ENCODE results near the gene RAB6A.

Gene RAB6A

DNA sequence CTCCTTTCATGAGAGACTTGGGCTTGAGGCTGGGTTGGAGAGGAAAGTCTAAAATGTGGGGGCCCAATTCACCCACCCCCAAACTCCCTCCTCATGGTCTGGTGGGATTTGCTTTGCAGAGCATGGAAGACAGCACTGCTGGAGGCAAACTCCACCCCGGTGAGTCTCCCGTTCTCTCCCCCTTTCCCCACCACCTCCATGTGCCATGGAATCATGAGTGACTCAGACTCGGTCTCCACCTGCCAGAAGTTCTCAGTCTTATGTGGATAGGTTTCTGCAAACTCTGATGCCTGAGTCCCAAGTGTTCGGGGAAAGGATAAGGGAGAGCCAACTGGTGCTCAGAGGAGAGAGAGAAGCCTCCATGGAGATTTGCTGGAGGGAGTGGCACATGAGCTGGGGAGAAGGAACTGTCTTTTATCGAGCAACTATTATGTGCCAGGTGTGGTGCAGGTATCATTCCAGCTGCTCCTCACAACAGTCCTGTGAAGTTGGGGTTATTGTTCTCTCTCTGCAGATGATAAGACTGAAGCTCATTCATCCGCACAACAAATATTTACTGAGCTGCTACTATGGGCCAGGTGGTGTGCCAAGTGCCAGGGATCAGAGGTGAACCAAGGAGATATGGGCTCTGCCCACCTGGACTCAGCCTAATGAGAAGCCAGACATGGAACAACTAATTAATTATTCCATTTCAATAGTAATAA is 107.9 kb downstream of the RAB6A start:
- DNase-seq (ENCODE audit: low read depth), result no peak

DNA sequence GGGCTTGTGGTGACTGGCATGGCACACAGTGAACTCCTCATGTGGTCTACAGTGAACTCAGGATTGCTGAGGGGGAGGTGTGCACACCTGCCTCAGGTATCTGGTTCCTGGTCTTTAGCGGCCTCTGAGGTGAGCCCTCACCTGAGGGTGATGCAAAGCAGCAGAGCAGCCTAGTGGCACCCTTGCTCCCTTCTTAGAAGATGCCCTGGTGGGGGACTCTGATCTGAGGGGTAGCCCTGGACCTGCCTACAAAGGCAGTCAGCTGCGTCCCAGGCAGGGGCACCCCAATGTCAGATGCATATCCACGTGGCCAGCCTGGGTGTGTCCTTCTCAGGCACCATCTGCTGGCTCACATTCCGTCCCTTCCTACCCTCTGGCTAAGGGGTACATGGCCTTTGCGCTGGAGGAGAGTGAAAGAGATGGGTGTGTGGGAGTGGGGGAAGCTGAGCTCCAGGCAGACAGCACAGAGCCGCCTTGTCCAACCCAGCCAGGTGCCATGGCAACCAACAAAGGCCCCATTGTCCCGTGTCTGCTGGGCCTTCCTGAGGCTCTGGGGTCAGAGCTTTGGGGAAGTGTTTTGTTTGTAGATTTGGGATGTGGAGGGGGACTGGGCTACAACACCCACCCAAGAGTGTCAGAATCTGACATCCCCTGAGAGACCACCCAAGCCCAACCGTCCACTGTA is 108.7 kb downstream of the RAB6A start:
- DNase-seq (ENCODE audit: low read depth), result no peak

DNA sequence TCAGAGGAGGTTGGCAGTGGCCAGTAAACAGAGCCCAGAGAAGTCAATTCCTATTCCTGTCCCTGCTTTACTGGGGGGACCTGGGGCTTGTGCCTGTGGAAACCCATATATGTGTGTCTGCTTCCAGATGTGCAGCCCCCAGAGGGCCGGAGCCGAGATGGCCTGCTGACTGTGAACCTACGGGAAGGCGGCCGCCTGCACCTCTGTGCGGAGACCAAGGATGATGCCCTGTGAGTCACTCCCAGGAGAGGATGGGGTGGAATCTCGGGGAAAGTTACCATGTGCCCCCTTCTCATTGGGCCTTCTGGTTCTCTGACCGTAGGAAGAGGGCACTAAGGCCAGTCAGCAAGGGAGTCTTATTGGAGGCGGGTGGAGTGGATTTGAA is 109.2 kb downstream of the RAB6A start:
- no peak for DNase-seq (ENCODE audit: low read depth)

DNA sequence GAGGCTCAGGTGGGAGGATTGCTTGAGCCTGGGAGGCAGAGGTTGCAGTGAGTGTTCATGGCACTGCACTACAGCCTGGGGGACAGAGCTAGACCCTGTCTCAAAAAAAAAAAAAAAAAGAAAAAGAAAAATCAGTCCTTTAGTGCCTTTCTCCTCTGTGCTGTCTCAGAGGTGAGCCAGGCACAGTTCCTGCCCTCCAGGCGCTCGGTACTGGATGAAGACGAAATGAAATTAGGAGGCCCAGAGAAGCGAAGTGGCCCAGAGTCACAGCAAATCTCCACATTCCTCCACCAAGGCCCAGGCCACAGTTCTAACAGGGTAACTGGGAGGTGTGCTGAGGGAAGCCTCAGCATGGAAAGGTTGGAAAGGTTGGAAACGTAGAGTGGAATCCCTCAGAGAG is 109.6 kb downstream of the RAB6A start:
- no peak for DNase-seq (ENCODE audit: low read depth)

DNA sequence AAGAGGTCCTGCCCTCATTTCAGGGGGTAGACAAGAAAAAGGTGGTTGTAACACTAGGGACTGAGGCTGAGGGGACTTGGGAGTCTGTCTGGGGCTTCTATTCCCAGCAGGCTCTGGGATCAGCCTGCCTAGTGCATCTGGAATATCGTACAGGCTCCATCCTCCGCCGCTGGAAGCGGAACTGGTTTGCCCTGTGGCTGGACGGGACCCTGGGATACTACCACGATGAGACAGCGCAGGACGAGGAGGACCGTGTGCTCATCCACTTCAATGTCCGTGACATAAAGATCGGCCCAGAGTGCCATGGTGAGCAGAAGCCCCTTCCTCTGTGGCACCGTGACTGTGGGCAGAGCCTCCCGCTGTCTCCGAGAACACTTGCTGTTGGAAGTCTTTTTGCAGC is 110.5 kb downstream of the RAB6A start:
- no peak for DNase-seq (ENCODE audit: low read depth)

DNA sequence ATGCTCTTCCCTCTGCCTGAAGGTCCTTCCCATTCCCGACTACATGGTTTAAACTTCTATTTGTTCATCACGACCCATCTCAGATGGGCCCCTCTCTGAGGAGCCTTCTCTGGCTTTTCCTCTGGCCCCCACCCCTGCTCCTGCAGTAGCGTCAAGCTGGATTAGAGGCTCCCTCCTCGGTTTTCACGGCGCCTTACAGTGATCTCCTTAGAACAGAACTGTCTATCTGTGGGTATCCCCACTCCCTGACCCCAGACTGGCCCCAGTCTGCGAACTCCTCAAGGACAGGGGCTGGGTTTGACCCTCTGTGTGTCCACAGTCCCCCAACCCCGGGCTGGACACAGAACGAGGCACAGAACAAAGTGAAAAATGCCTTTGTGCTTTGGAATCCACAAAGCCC is 111.7 kb downstream of the RAB6A start:
- no peak for DNase-seq (ENCODE audit: low read depth)

DNA sequence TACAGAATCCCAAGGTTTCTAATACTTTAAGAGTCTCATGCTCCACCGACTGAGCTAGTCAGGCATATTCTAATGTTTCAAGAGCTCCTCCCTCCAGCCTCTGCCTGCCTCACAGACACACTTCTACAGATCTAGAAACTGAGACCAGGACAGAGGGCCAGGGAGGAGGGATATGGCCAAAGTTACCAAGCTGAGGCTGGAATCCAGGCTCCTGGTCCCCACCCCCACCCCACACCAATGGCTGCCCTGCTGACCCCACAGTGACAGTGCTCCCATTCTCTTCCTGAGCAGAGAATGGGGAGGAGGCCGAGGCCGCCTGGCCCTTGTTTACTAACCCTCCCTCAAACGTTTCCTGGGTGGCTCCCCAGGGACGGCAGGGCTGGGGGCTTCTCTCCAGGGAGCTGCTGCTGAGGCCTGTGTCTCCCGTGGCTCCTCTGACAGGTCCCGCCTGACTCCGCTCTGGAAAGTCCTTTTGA is 112.3 kb downstream of the RAB6A start:
- DNase-seq (ENCODE audit: low read depth), result no peak

DNA sequence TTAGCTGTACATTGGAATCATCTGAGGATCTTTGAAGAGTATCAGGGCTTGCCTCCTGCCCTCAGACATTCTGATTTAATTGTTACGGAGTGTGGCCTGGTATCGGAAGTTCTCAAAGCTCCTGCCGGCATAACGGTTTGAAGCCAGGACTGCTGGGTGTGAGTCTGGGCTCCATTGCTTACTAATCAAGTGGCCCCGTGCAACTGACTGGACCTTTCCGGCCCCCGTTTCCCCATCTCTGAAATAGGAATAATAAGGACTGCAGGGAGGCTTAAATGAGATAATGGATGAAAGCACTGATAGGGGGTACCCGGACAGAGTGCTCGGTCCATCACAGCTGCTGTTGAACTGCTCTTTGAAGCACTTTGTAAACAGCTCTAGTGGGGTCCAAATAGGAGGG is 112.8 kb downstream of the RAB6A start:
- DNase-seq (ENCODE audit: low read depth), result no peak

DNA sequence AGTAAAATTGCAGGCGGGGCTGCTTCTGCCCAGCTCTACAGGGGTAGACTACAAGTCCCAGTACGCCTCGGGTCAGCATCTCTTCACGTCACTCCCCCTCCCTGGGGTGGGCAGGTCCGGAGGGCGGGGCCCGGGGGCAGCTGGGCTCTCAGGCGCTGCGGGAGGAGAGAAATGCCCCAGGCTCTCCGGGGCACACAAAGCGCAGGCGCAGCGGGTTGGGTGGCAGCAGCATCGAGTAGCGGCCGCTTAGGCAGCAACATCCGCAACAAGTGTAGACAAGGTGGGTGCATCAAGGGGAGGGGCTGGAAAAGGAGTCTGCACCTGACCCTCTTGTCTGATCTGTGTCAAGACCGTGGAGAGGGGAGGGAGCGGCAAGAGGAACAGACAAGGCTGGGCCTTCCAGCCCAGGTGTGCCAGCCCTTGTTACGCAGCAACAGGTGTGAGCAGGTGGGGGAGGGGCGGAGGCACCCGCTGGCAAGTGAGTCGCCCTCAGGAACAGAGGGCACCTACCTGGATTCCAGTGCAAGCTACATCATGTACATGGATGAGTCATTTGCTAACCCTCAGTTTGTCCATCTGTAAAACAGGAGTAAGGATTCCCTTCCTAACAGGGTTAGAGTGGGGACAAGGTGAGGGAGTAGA is 113.3 kb downstream of the RAB6A start:
- peak; percentile 88 for DNase-seq (ENCODE audit: low read depth)

DNA sequence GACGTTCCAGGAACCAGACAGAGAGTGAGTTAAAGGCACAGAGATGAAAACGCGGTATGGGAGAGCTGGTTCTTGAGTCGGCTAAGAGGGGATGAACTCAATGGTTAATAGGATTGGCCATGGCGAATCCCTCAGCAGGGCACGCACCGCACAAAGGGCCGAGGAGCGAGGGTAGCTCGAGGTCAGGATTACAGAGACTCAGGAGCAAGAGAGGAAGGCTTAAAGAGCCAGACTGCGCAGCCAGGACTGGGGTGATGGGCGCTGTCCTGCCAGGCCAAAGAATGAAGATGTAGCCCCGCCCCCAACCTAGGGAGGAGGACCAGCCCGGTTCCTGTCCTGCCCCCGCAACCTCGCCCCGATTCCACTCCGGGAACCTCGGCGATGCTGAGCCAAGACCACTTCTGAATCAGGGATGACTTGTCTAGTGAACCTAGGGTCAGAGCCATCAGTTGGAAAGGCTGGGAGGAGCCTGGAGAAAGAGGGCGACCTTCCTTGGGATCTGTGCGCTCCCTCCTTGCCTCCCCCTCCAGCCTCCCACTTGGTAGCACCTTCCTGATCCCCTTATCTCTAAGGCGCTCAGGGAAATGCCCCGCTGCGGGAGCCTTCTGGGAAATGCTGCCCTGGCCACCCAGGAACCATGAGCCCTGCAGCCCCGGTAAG is 114.8 kb downstream of the RAB6A start, which contains the start of gene PLEKHB1:
TSS of gene PLEKHB1 (plus strand) at position 610 of the 660 bp plus-strand sequence. CDS start at position 638, 28 bp downstream.
- no peak for DNase-seq (ENCODE audit: low read depth)

DNA sequence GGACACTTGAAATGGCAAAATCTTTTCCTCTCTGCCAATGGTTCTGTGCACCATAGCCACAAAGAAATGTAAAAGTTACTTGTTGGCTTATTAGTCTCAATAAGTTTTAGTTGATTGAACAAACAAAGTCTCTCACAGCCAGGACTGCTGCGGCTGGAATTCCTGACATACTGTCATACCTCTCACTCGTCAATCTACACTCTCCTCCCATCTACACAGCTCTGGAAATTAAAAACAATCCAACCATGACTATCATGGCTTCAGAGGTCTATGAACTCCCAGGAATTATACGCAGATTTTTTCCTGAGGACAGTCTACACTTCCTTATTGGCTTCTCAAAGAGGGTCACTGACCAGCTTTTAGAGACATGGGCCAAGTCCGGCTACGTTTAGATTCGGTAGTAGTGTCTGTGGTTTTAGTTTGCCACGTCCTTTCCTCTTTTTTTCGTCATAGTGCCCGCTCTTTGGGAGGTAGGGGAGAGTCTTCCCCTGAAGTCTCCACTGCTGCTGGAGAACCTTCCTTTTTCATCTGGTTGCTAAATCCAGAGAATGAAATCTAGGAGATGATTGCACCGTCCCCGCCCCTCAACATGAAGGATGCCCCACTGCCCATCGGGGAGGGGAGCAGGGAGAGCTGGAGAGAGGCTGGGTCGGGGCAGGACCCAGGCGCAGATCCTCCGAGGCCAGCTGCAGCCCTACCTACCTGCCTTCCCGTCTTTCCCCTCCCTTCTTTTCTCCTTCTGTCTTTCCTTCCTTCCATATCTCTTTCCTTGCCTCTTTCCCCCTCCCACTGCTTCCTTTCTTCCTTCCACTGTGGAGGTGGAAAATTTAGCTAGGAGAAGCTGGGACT is 115.5 kb downstream of the RAB6A start:
- DNase-seq (ENCODE audit: low read depth), result no peak

DNA sequence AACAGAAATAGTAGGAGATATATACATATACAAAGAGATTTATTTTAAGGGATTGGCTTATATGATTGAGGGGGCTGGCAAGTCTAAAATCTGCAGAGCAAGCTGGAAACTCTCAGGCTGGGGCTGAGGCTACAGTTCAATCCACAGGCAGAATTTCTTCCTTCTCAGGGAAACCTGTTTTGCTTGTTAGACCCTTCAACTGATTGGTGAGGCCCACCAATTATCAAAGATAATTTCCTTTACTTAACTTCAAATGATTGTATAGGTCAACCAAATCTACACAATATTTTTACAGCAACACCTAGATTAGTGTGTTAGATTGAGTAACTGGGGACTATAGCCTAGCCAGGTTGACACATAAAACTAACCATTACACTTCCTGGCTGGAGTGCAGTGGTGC is 119.2 kb downstream of the RAB6A start:
- no peak for DNase-seq (ENCODE audit: low read depth)

DNA sequence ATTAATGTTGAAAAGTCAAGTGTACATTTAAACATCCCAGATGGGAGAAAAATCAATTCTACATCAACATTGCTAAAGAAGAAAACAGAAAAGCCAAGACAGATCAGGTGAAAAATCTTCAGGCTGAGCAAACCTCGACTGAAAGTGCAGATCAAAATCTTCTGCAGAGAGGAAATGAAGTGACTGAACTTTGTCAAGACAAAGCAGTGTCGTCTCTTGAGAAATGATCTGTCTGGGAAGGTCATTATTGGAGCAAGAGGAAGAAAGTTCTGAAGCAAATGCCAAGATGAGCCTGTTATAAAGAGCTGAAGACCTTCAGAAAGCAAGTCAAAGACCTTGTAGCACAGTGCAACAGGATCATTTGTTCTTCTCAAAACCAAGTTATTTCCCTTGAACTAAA is 120.3 kb downstream of the RAB6A start:
- no peak for DNase-seq (ENCODE audit: low read depth)

DNA sequence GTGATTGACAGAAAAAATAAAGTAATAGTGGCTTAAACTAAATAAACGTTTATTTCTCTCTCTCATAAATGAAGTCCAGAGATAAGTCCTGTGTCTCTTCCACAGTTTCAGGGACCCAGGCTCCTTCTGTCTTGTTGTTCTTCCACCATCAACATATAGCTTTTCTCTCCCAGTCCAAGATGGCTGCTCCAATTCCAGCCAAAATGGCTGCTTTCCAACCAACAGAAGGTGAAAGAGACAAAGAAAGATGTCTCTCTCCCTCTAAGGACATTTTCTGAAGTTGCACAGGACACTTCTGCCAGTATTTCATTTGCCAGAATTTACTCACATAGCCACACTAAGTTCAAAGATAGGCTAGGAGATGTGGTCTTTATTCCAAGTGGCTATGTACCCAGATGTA is 123.9 kb downstream of the RAB6A start:
- DNase-seq (ENCODE audit: low read depth), result no peak

DNA sequence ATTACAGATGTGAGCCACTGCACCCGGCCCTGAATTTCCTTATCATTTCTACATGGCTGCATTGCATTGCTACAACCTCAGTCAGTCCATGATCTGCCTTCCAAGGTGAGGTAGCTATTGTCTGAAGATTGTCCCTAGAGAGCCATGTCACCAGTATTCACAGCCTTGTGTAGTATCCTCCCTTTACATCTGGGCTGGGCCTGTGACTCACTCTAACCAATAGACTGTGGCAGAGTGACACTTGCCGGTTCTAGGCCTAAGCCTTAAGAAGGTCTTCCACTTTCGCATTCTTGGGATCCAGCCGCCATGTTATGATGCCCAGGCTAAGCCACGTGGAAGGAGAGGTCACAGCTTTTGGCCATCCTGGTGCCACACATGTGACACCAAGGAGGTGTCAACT is 124.6 kb downstream of the RAB6A start:
- DNase-seq (ENCODE audit: low read depth), result no peak

DNA sequence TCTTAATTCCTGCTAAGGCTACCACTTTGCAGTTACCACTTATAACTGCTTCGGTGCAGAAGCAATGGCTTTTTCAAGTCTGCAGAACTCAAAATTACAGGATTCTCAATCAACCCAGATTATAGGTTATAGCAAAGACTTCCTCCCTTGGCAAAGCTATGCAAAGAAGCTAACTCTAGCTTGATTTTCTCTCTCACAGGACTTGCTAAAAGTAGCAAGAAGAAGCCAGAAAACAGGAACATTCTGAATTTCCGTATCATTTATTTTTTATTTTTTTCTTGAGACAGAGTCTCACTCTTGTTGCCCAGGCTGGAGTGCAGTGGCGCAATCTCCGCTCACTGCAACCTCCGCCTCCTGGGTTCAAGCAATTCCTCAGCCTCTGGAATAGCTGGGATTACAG is 125.2 kb downstream of the RAB6A start:
- DNase-seq (ENCODE audit: low read depth), result no peak

DNA sequence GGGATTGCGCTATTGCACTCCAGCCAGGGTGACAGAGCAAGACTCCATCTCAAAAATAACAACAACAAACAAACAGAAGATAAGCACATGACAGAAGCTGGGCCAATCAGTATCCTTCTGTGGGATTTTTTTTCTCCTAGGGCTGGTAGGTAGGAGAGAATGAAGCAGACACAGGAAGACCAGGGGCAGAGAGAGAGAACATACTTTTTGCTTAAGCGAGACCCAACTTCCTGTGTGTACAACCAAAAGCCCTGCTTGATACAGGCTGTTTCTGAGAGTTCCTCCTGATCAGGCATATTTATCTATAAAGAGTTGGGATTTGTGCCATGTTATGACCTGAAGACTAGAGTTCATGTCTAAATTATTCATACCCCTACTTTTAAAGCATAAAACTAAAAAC is 126.9 kb downstream of the RAB6A start:
- no peak for DNase-seq (ENCODE audit: low read depth)

DNA sequence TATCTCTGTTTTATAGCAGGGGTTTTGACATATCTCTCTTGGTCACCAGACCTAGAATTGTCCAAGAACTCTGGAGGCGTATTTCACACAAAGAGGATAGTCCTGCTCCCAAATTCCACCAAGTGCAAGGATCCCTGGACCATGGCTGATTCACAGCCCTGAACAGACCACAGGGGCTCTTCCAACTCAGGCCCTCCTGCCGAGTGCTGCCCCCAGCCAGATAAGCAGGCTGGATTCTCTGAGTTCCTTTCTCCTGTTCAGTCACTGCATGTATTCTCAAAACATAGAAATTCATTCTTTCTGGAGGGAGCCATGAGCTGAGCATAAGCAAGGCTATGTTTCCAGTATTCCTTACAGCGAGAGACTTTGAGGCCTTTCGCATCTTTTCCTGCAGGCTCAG is 127.9 kb downstream of the RAB6A start:
- DNase-seq (ENCODE audit: low read depth), result no peak

DNA sequence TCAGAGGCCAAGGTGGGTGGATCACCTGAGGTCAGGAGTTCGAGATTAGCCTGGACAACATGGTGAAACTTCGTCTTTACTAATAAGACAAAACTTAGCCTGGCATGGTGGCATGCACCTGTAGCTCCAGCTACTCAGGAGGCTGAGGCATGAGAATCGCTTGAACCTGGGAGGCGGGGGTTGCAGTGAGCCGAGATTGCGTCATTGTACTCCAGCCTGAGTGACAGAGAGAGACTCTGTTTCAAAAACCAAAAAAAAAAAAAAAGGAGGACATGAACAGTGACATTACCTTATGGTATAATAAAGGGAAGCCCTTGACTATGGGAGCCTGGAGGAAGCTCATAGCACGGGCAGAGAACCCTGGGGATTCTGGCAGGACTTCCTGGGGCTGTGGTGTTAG is 131.0 kb downstream of the RAB6A start:
- no peak for DNase-seq (ENCODE audit: low read depth)

DNA sequence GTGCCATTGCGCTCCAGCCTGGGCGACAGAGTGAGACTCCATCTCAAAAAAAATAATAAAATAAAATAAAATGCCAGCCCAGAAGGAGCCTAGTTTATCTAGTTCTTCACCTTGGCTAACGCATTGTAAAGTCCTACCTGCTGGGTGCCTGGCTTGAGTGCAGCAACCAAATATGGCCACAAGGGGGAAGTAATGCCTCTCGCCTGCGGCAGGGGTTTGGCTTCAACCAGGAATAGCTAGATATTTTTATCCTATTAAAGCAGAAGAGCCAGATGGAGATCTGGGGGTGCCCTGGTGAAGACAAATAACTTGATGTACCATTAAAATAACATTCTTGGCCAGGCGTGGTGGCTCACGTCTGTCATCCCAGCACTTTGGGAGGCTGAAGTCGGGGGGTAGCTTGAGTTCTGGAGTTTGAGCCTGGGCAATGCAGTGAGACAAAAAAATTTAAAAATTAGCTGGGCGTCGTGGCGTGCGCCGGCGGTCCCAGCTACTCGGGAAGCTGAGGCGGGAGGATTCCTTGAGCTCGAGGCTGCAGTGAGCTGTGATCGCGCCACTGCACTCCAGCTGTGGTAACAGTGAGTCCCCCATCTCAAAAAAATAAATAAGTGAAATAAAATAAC is 135.1 kb downstream of the RAB6A start:
- DNase-seq (ENCODE audit: low read depth), result peak; percentile 51

Data from stimulated activated CD8-positive, alpha-beta memory T cell treated with anti-CD3 and anti-CD28 coated beads, Interleukin-15, amount 100 ng/mL, for 1 hour (primary cell).